Stomach (tissue), 4 donors: ENCODE data around the gene CPEB2.

Experiments
- POLR2A ChIP-seq, 4 donors: fragments of 450-650 bp; IDR thresholded peaks; one replicate each; pipeline ENCODE4 v1.6.1; 2016; ENCODE audit warnings: antibody characterized with exemption in 4 of 4, control low read depth in 2 of 4, mild to moderate bottlenecking in 1 of 4, moderate library complexity in 1 of 4
- TF ChIP-seq, protein P1 (sequence below), 7 experiments: fragments of 450-650 bp in 4 of 7; fragments of 200-600 bp in 3 of 7; sonication (generic) in 3 of 7; IDR thresholded peaks; one replicate each; pipeline ENCODE4 v1.5.1; 2016 to 2019; ENCODE audit warnings: antibody characterized with exemption in 7 of 7, control low read depth in 2 of 7, mild to moderate bottlenecking in 1 of 7

- TF ChIP-seq, protein P1, sequence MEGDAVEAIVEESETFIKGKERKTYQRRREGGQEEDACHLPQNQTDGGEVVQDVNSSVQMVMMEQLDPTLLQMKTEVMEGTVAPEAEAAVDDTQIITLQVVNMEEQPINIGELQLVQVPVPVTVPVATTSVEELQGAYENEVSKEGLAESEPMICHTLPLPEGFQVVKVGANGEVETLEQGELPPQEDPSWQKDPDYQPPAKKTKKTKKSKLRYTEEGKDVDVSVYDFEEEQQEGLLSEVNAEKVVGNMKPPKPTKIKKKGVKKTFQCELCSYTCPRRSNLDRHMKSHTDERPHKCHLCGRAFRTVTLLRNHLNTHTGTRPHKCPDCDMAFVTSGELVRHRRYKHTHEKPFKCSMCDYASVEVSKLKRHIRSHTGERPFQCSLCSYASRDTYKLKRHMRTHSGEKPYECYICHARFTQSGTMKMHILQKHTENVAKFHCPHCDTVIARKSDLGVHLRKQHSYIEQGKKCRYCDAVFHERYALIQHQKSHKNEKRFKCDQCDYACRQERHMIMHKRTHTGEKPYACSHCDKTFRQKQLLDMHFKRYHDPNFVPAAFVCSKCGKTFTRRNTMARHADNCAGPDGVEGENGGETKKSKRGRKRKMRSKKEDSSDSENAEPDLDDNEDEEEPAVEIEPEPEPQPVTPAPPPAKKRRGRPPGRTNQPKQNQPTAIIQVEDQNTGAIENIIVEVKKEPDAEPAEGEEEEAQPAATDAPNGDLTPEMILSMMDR (IDR thresholded peaks at IDR 0.05) = no peak
- no peak for TF ChIP-seq POLR2A (IDR thresholded peaks at IDR 0.05)
Measured at GRCh38 chr4:15021946-15022345, 19.7 kb downstream of the CPEB2 start.
